WTC11 (cell line): ENCODE results near the gene NECAB2. TPM values are rescaled to one million over a fixed set of nuclear protein-coding genes. Genes with fewer than 3 reads are reported as not detected.

Experiments used
- ATAC-seq: fragments of 200-7000 bp; cut with Tn5 transposase; 2 replicates; pipeline ENCODE4 v1.10.0; 2021; ENCODE audit warnings: mild to moderate bottlenecking, moderate library complexity
- CTCF ChIA-PET: fragments of 300-600 bp; sonication (Branson Sonifier 250); formaldehyde crosslinking; loops from one replicate; lab custom pipeline; 2021; ENCODE audit warnings: antibody characterized with exemption; lab: Charles Lee
- POLR2A ChIA-PET: fragments of 350-600 bp; sonication (Branson Sonifier 250); formaldehyde crosslinking; loops from one replicate; lab custom pipeline; 2021; ENCODE audit warnings: antibody characterized with exemption; lab: Charles Lee
- DNase-seq: peaks from one replicate; pipeline ENCODE4 v3.0.0; 2021; ENCODE audit warnings: low spot score
- H3K27ac Mint-ChIP-seq: 2 replicates; pipeline ENCODE4 v1.8.0; 2021; ENCODE audit warnings: mixed read lengths
- H3K27me3 Mint-ChIP-seq: 2 replicates; pipeline ENCODE4 v1.8.0; 2021; ENCODE audit warnings: low read depth, mild to moderate bottlenecking, moderate library complexity, mixed read lengths
- H3K36me3 Mint-ChIP-seq: 2 replicates; pipeline ENCODE4 v1.8.0; 2021; ENCODE audit warnings: mixed read lengths
- H3K4me1 Mint-ChIP-seq: 2 replicates; pipeline ENCODE4 v1.8.0; 2022; ENCODE audit warnings: mixed read lengths
- H3K4me3 Mint-ChIP-seq: 2 replicates; pipeline ENCODE4 v1.8.0; 2021; ENCODE audit warnings: mild to moderate bottlenecking, moderate library complexity, mixed read lengths
- H3K9me3 Mint-ChIP-seq: 2 replicates; pipeline ENCODE4 v1.8.0; 2021; ENCODE audit warnings: mixed read lengths
- CREB1 ChIP-seq: sonication (generic); formaldehyde crosslinking; IDR thresholded peaks from 2 replicates; pipeline ENCODE4 v1.8.0; 2023; ENCODE audit warnings: mild to moderate bottlenecking, missing genetic modification reagents
- ESRRA ChIP-seq: sonication (generic); formaldehyde crosslinking; IDR thresholded peaks from 2 replicates; pipeline ENCODE4 v1.8.1; 2022; ENCODE audit warnings: mild to moderate bottlenecking, missing genetic modification reagents, borderline replicate concordance
- ETV6 ChIP-seq: sonication (generic); formaldehyde crosslinking; IDR thresholded peaks from 2 replicates; pipeline ENCODE4 v1.8.1; 2022; ENCODE audit warnings: mild to moderate bottlenecking, missing genetic modification reagents
- GRHL2 ChIP-seq: fragments of 250-450 bp; sonication (Bioruptor Pico); IDR thresholded peaks from 2 replicates; pipeline ENCODE4 v1.8.0; 2022; ENCODE audit warnings: mild to moderate bottlenecking, moderate library complexity; ENCODE audit not compliant: insufficient replicate concordance, severe bottlenecking
- IRF2 ChIP-seq: sonication (generic); formaldehyde crosslinking; IDR thresholded peaks from 2 replicates; pipeline ENCODE4 v1.8.0; 2022; ENCODE audit warnings: low read depth, missing genetic modification reagents, borderline replicate concordance
- JUN ChIP-seq: sonication (generic); formaldehyde crosslinking; IDR thresholded peaks from 2 replicates; pipeline ENCODE4 v1.8.0; 2023; ENCODE audit warnings: mild to moderate bottlenecking, missing genetic modification reagents
- NR2C2 ChIP-seq: sonication (generic); formaldehyde crosslinking; IDR thresholded peaks from 2 replicates; pipeline ENCODE4 v1.8.0; 2022; ENCODE audit warnings: mild to moderate bottlenecking, missing genetic modification reagents
- SP1 ChIP-seq: sonication (generic); formaldehyde crosslinking; conservative IDR thresholded peaks from 2 replicates; pipeline ENCODE4 v1.8.1; 2022; ENCODE audit warnings: missing genetic modification reagents
- ZBTB21 ChIP-seq: sonication (generic); formaldehyde crosslinking; IDR thresholded peaks from 2 replicates; pipeline ENCODE4 v1.8.1; 2023; ENCODE audit warnings: mild to moderate bottlenecking, missing genetic modification reagents, borderline replicate concordance
- ZNF396 ChIP-seq: fragments of 250-450 bp; sonication (Bioruptor Pico); IDR thresholded peaks from 2 replicates; pipeline ENCODE4 v1.8.0; 2021; ENCODE audit warnings: mild to moderate bottlenecking, moderate library complexity, borderline replicate concordance
- total RNA-seq: library from RNA; stranded (reverse); gene quantifications from 3 replicates; pipeline ENCODE4 v1.2.3, GENCODE V29; 2021
- TF ChIP-seq, protein P1 (sequence below): fragments of 250-450 bp; sonication (Bioruptor Pico); conservative IDR thresholded peaks from 2 replicates; pipeline ENCODE4 v1.9.0; 2021; ENCODE audit warnings: mild to moderate bottlenecking
- TF ChIP-seq, protein P2 (sequence below): fragments of 250-450 bp; sonication (Bioruptor Pico); IDR thresholded peaks from 2 replicates; pipeline ENCODE4 v1.9.0; 2021; ENCODE audit warnings: mild to moderate bottlenecking, borderline replicate concordance
- TF ChIP-seq, protein P3 (sequence below): sonication (generic); formaldehyde crosslinking; IDR thresholded peaks from 2 replicates; pipeline ENCODE4 v1.8.1; 2022; ENCODE audit warnings: mild to moderate bottlenecking, moderate library complexity, missing genetic modification reagents
- TF ChIP-seq, protein P4 (sequence below): sonication (generic); formaldehyde crosslinking; IDR thresholded peaks from 2 replicates; pipeline ENCODE4 v1.8.0; 2023; ENCODE audit warnings: mild to moderate bottlenecking, missing genetic modification reagents
- TF ChIP-seq, protein P5 (sequence below): sonication (generic); formaldehyde crosslinking; IDR thresholded peaks from 2 replicates; pipeline ENCODE4 v1.8.0; 2022; ENCODE audit warnings: missing genetic modification reagents
- TF ChIP-seq, protein P6 (sequence below): fragments of 250-450 bp; sonication (Bioruptor Pico); IDR thresholded peaks from 2 replicates; pipeline ENCODE4 v2.1.2; 2022; ENCODE audit warnings: mild to moderate bottlenecking, moderate library complexity
- TF ChIP-seq, protein P7 (sequence below): sonication (generic); formaldehyde crosslinking; IDR thresholded peaks from 2 replicates; pipeline ENCODE4 v1.8.1; 2023; ENCODE audit warnings: mild to moderate bottlenecking, moderate library complexity, missing genetic modification reagents

Gene NECAB2
- total RNA-seq, 1 experiment from 2014 or later: 2.9 TPM

DNA sequence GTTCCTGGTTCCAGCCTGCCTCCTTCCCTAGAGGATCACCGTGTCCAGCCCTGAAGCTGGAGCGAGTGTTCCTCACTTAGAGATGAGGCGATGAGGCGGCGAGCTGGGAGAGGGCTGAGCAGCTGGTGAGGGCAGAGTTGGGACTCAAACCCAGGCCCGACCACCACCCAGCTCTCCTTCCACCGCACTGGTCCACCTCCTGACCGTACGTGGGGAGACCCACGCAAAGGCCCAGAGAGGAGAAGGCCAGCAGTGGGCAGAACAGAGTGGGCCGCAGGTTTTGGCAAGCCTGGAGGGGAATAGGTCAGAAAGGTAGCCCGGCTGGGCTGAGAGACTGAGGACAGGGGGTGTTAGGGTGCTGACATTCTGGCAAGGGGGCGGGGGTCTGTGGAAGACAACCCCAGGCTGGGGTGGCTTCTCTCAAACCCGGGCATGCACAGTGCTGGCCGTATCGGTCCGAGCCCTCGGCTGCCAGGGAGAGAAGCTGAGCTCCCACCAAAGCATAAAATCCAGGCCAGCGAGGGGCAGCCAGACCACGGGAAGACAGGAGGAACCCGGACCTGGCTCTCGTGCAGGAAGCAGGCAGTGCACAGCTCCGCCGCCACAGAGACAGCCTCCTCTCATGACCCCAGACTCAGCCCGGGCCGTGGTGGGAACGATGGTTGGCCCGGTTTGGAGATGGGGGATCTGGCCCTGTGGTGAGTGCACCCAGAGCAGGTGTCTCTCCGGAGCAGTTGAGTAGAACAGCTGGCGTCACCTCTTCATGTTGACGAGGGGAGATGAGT lies 44.3 kb upstream of the NECAB2 start (continued):
- TF ChIP-seq, protein P1, sequence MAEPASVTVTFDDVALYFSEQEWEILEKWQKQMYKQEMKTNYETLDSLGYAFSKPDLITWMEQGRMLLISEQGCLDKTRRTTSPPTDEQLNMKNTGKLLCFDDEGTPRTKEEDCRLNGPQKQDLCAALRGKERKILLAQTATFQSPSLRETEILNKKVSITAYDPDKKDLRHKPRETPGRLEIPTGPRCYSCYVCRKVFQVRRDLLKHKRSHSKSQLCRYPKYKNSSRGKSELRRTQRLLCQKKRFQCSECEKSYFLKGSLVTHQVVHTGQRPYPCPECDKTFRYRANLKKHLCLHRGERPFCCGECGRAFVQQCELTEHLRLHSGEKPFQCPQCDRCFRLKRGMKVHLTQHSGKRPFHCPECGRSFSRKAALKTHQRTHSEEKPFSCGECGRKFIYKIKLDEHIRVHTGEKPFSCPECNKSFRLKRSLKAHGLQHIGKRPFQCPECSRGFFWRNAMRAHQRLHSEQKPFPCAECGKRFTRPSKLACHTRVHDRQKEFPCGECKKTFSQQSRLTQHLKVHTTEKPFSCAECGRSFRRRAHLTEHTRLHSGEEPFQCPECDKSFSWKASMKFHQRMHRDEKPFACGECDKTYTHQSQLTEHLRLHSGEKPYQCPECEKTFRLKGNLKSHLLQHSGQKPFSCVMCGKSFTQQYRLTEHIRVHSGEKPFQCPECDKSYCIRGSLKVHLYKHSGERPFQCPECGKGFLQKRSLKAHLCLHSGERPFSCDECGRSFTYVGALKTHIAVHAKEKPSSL (CRISPR knock-in tag): no peak
- TF ChIP-seq, all 79 proteins: peak for 0

DNA sequence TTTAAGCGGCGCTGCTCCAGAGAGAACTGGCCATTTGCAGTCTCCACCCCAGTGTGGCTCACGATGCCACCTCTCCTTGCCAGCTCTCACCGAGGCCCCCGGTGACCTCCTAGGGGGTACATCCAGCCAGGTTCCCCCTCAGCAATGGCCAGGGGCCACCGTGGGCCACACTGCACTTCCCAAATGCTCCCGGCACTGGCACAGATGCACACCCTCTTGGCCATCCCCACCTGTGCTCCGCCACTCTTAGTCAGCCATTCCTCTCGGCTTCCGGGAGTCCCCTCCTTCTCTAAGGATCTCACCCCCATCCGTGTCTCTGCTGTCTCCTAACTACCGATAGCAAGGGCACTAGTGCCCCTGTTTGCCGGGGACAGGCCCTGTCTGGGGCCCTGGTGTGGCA lies 43.4 kb upstream of the NECAB2 start:
- Mint-ChIP-seq H3K4me3 (no peak overlapping the region), H3K27me3 (peaks cover 2% of the 10 kb centered on the region; the same call in 1 of the 2 replicates), H3K9me3 (peaks cover 9% of the 10 kb centered on the region; the same call in 1 of the 2 replicates), H3K4me1 (peaks cover 26% of the 10 kb centered on the region), H3K36me3 (peaks cover 17% of the 10 kb centered on the region), H3K27ac (peak overlapping the region; percentile 45; the same call in 1 of the 2 replicates)
- DNase-seq (no peak), ATAC-seq (no peak)
- CTCF ChIA-PET: interaction anchor here (1.0 to 2.9 kb wide), 3 partner anchors 29 to 141 kb away, joined by 3 to 18 read pairs (median 4); partner anchors contain the start of gene OSGIN1
- POLR2A ChIA-PET: no interaction called here
- TF ChIP-seq, protein P2, sequence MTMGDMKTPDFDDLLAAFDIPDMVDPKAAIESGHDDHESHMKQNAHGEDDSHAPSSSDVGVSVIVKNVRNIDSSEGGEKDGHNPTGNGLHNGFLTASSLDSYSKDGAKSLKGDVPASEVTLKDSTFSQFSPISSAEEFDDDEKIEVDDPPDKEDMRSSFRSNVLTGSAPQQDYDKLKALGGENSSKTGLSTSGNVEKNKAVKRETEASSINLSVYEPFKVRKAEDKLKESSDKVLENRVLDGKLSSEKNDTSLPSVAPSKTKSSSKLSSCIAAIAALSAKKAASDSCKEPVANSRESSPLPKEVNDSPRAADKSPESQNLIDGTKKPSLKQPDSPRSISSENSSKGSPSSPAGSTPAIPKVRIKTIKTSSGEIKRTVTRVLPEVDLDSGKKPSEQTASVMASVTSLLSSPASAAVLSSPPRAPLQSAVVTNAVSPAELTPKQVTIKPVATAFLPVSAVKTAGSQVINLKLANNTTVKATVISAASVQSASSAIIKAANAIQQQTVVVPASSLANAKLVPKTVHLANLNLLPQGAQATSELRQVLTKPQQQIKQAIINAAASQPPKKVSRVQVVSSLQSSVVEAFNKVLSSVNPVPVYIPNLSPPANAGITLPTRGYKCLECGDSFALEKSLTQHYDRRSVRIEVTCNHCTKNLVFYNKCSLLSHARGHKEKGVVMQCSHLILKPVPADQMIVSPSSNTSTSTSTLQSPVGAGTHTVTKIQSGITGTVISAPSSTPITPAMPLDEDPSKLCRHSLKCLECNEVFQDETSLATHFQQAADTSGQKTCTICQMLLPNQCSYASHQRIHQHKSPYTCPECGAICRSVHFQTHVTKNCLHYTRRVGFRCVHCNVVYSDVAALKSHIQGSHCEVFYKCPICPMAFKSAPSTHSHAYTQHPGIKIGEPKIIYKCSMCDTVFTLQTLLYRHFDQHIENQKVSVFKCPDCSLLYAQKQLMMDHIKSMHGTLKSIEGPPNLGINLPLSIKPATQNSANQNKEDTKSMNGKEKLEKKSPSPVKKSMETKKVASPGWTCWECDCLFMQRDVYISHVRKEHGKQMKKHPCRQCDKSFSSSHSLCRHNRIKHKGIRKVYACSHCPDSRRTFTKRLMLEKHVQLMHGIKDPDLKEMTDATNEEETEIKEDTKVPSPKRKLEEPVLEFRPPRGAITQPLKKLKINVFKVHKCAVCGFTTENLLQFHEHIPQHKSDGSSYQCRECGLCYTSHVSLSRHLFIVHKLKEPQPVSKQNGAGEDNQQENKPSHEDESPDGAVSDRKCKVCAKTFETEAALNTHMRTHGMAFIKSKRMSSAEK (CRISPR knock-in tag): no peak
- TF ChIP-seq, protein P3, sequence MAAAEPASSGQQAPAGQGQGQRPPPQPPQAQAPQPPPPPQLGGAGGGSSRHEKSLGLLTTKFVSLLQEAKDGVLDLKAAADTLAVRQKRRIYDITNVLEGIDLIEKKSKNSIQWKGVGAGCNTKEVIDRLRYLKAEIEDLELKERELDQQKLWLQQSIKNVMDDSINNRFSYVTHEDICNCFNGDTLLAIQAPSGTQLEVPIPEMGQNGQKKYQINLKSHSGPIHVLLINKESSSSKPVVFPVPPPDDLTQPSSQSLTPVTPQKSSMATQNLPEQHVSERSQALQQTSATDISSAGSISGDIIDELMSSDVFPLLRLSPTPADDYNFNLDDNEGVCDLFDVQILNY: no peak
- no peak for TF ChIP-seq ETV6 (CRISPR knock-in tag)
- no peak for TF ChIP-seq ZNF396 (CRISPR knock-in tag)
- no peak for TF ChIP-seq SP1 (CRISPR knock-in tag)
- no peak for TF ChIP-seq NR2C2 (CRISPR knock-in tag)
- TF ChIP-seq GRHL2 (CRISPR knock-in tag): no peak
- TF ChIP-seq, protein P4, sequence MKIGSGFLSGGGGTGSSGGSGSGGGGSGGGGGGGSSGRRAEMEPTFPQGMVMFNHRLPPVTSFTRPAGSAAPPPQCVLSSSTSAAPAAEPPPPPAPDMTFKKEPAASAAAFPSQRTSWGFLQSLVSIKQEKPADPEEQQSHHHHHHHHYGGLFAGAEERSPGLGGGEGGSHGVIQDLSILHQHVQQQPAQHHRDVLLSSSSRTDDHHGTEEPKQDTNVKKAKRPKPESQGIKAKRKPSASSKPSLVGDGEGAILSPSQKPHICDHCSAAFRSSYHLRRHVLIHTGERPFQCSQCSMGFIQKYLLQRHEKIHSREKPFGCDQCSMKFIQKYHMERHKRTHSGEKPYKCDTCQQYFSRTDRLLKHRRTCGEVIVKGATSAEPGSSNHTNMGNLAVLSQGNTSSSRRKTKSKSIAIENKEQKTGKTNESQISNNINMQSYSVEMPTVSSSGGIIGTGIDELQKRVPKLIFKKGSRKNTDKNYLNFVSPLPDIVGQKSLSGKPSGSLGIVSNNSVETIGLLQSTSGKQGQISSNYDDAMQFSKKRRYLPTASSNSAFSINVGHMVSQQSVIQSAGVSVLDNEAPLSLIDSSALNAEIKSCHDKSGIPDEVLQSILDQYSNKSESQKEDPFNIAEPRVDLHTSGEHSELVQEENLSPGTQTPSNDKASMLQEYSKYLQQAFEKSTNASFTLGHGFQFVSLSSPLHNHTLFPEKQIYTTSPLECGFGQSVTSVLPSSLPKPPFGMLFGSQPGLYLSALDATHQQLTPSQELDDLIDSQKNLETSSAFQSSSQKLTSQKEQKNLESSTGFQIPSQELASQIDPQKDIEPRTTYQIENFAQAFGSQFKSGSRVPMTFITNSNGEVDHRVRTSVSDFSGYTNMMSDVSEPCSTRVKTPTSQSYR (CRISPR knock-in tag): no peak
- TF ChIP-seq, protein P5, sequence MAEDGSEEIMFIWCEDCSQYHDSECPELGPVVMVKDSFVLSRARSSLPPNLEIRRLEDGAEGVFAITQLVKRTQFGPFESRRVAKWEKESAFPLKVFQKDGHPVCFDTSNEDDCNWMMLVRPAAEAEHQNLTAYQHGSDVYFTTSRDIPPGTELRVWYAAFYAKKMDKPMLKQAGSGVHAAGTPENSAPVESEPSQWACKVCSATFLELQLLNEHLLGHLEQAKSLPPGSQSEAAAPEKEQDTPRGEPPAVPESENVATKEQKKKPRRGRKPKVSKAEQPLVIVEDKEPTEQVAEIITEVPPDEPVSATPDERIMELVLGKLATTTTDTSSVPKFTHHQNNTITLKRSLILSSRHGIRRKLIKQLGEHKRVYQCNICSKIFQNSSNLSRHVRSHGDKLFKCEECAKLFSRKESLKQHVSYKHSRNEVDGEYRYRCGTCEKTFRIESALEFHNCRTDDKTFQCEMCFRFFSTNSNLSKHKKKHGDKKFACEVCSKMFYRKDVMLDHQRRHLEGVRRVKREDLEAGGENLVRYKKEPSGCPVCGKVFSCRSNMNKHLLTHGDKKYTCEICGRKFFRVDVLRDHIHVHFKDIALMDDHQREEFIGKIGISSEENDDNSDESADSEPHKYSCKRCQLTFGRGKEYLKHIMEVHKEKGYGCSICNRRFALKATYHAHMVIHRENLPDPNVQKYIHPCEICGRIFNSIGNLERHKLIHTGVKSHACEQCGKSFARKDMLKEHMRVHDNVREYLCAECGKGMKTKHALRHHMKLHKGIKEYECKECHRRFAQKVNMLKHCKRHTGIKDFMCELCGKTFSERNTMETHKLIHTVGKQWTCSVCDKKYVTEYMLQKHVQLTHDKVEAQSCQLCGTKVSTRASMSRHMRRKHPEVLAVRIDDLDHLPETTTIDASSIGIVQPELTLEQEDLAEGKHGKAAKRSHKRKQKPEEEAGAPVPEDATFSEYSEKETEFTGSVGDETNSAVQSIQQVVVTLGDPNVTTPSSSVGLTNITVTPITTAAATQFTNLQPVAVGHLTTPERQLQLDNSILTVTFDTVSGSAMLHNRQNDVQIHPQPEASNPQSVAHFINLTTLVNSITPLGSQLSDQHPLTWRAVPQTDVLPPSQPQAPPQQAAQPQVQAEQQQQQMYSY: no peak
- TF ChIP-seq ESRRA (CRISPR knock-in tag): no peak
- TF ChIP-seq, protein P6, sequence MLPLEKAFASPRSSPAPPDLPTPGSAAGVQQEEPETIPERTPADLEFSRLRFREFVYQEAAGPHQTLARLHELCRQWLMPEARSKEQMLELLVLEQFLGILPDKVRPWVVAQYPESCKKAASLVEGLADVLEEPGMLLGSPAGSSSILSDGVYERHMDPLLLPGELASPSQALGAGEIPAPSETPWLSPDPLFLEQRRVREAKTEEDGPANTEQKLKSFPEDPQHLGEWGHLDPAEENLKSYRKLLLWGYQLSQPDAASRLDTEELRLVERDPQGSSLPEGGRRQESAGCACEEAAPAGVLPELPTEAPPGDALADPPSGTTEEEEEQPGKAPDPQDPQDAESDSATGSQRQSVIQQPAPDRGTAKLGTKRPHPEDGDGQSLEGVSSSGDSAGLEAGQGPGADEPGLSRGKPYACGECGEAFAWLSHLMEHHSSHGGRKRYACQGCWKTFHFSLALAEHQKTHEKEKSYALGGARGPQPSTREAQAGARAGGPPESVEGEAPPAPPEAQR (CRISPR knock-in tag): no peak
- TF ChIP-seq, protein P7, sequence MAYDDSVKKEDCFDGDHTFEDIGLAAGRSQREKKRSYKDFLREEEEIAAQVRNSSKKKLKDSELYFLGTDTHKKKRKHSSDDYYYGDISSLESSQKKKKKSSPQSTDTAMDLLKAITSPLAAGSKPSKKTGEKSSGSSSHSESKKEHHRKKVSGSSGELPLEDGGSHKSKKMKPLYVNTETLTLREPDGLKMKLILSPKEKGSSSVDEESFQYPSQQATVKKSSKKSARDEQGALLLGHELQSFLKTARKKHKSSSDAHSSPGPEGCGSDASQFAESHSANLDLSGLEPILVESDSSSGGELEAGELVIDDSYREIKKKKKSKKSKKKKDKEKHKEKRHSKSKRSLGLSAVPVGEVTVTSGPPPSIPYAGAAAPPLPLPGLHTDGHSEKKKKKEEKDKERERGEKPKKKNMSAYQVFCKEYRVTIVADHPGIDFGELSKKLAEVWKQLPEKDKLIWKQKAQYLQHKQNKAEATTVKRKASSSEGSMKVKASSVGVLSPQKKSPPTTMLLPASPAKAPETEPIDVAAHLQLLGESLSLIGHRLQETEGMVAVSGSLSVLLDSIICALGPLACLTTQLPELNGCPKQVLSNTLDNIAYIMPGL (CRISPR knock-in tag): no peak
- no peak for TF ChIP-seq IRF2 (CRISPR knock-in tag)
- no peak for TF ChIP-seq ZBTB21 (CRISPR knock-in tag)
- TF ChIP-seq CREB1: no peak
- no peak for TF ChIP-seq JUN (CRISPR knock-in tag)
